ENCODE data around the gene PKP1. TPM values are rescaled to one million over a fixed set of nuclear protein-coding genes. Genes with fewer than 3 reads are reported as not detected.

Gene PKP1
- total RNA-seq, 2 donors from 2014 or later, result 0.18 to 0.44 TPM

DNA sequence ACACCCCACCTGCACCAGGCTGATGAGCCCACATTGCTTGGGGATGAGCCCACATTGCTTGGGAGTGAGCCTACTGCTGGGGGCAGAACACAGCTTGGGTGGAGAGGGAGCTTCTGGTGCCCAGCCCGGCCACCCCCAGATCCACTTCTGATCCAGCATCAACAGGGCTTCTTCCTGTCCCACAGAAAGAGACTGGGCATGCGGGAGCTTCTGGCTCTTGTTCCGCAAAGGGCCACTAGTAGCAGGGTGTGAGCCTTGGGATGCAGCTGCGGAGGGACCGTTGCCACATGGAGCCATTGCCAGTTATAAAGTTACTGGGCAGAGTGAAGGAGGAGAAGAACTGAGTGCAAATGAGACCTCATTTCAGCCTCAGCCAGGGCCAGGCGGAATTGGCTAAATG is 36.3 kb downstream of the PKP1 start:
- Histone ChIP-seq H3K4me1 (ENCODE audit: control insufficient read depth, insufficient read depth, low read length) (no peaks in the 10 kb centered on the region), H3K9me3 (ENCODE audit: control insufficient read depth, low read length) (no peaks in the 10 kb centered on the region), H3K27me3 (ENCODE audit: control insufficient read depth, insufficient read depth, low read length, poor library complexity, severe bottlenecking) (no peaks in the 10 kb centered on the region), H3K4me3 (ENCODE audit: low read length) (no peak overlapping the region), H3K27ac (ENCODE audit: low read depth, low read length) (no peak overlapping the region), H3K9ac (ENCODE audit: extremely low read depth, low read length, poor library complexity, severe bottlenecking) (no peak overlapping the region), H3K36me3 (ENCODE audit: control insufficient read depth, insufficient read depth, low read length) (no peaks in the 10 kb centered on the region)
- H3K36me3 Mint-ChIP-seq (ENCODE audit: low read depth), result no peaks in the 10 kb centered on the region
- TF ChIP-seq, protein P1, sequence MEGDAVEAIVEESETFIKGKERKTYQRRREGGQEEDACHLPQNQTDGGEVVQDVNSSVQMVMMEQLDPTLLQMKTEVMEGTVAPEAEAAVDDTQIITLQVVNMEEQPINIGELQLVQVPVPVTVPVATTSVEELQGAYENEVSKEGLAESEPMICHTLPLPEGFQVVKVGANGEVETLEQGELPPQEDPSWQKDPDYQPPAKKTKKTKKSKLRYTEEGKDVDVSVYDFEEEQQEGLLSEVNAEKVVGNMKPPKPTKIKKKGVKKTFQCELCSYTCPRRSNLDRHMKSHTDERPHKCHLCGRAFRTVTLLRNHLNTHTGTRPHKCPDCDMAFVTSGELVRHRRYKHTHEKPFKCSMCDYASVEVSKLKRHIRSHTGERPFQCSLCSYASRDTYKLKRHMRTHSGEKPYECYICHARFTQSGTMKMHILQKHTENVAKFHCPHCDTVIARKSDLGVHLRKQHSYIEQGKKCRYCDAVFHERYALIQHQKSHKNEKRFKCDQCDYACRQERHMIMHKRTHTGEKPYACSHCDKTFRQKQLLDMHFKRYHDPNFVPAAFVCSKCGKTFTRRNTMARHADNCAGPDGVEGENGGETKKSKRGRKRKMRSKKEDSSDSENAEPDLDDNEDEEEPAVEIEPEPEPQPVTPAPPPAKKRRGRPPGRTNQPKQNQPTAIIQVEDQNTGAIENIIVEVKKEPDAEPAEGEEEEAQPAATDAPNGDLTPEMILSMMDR (conservative IDR thresholded peaks at IDR 0.05), result no peak
- no peak overlapping the region for H3K4me3 Mint-ChIP-seq
- WGBS, 2 experiments (ENCODE audit: insufficient coverage in 1 of 2, insufficient read length in 1 of 2), result 93 to 97% methylated on average over 5 to 6 of the region's 6 CpGs
- DNase-seq, result no peak
- H3K4me1 Mint-ChIP-seq, result no peaks in the 10 kb centered on the region
- no peaks in the 10 kb centered on the region for H3K9me3 Mint-ChIP-seq
- no peak overlapping the region for H3K27ac Mint-ChIP-seq
- peaks cover 5% of the 10 kb centered on the region for H3K27me3 Mint-ChIP-seq (ENCODE audit: insufficient read depth)

DNA sequence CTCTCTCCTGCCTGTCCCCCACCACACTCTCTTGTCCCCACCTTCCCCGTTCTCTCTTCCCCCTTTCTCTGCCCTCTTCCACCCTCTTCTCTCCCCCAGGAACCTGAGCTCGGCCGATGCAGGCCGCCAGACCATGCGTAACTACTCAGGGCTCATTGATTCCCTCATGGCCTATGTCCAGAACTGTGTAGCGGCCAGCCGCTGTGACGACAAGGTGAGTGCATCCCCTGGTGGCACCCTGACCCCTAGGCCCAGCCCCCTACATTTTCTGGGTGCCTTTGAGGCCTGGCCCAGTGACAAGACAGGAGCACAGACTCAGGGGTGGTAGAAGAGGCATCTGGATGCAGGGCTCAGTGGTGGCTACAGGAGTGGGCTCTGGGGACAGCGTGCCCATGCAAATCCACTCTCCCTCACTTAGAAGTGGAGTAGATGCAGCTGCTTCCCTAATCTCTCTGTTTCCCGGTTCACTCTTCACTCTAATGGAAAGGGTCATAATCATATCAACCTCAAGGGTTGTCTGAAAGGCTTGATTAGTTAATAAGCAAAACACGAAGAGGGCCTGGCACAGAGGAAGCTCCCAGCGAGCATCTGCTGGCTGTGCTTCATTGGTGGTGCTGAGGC is 37.0 kb downstream of the PKP1 start:
- H3K27ac Mint-ChIP-seq, result no peak overlapping the region
- H3K4me3 Mint-ChIP-seq, result no peak overlapping the region
- H3K27me3 ChIP-seq (ENCODE audit: control insufficient read depth, insufficient read depth, low read length, poor library complexity, severe bottlenecking), result no peaks in the 10 kb centered on the region
- 91 to 97% methylated on average over 7 to 12 of the region's 12 CpGs for WGBS, 2 experiments (ENCODE audit: insufficient coverage in 1 of 2, insufficient read length in 1 of 2)
- H3K4me1 ChIP-seq (ENCODE audit: control insufficient read depth, insufficient read depth, low read length), result no peaks in the 10 kb centered on the region
- H3K9me3 Mint-ChIP-seq, result no peaks in the 10 kb centered on the region
- no peak overlapping the region for H3K9ac ChIP-seq (ENCODE audit: extremely low read depth, low read length, poor library complexity, severe bottlenecking)
- no peak overlapping the region for H3K27ac ChIP-seq (ENCODE audit: low read depth, low read length)
- H3K27me3 Mint-ChIP-seq (ENCODE audit: insufficient read depth), result peaks cover 5% of the 10 kb centered on the region
- TF ChIP-seq, protein P1 (conservative IDR thresholded peaks at IDR 0.05), result no peak
- no peaks in the 10 kb centered on the region for H3K4me1 Mint-ChIP-seq
- H3K9me3 ChIP-seq (ENCODE audit: control insufficient read depth, low read length), result no peaks in the 10 kb centered on the region
- no peaks in the 10 kb centered on the region for H3K36me3 ChIP-seq (ENCODE audit: control insufficient read depth, insufficient read depth, low read length)
- no peak overlapping the region for H3K4me3 ChIP-seq (ENCODE audit: low read length)
- H3K36me3 Mint-ChIP-seq (ENCODE audit: low read depth), result no peaks in the 10 kb centered on the region
- DNase-seq, result no peak

DNA sequence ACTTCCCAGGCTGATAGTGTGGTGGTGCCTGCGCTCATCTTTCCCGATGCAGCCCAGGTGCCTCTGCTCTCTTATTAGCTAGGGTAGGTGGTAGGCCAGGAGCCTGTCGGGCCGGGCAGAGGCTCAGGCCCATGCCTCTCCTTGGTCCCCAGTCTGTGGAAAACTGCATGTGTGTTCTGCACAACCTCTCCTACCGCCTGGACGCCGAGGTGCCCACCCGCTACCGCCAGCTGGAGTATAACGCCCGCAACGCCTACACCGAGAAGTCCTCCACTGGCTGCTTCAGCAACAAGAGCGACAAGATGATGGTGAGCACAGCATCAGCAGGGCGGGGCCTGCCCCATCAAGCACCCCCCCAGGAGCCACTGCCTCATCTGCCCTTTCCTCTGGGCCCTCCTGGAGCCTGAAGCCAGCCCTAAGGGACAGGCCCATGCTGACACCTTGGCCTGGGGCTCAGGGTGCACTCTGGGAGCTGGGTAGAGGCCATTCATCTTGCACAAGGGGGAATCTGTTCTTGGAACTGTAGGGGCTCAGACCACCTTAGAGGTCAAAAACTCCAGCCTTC is 38.6 kb downstream of the PKP1 start:
- no peaks in the 10 kb centered on the region for H3K4me1 ChIP-seq (ENCODE audit: control insufficient read depth, insufficient read depth, low read length)
- WGBS, 2 experiments (ENCODE audit: insufficient coverage in 1 of 2, insufficient read length in 1 of 2), result 77 to 88% methylated on average over 6 to 15 of the region's 15 CpGs
- no peak overlapping the region for H3K9ac ChIP-seq (ENCODE audit: extremely low read depth, low read length, poor library complexity, severe bottlenecking)
- no peaks in the 10 kb centered on the region for H3K36me3 ChIP-seq (ENCODE audit: control insufficient read depth, insufficient read depth, low read length)
- no peaks in the 10 kb centered on the region for H3K9me3 ChIP-seq (ENCODE audit: control insufficient read depth, low read length)
- Mint-ChIP-seq H3K27ac (no peak overlapping the region), H3K4me1 (no peaks in the 10 kb centered on the region), H3K4me3 (no peak overlapping the region), H3K27me3 (ENCODE audit: insufficient read depth) (peaks cover 9% of the 10 kb centered on the region), H3K9me3 (no peaks in the 10 kb centered on the region), H3K36me3 (ENCODE audit: low read depth) (no peaks in the 10 kb centered on the region)
- TF ChIP-seq, protein P1 (conservative IDR thresholded peaks at IDR 0.05), result no peak
- no peak overlapping the region for H3K4me3 ChIP-seq (ENCODE audit: low read length)
- DNase-seq, result no peak
- H3K27ac ChIP-seq (ENCODE audit: low read depth, low read length), result no peak overlapping the region
- no peaks in the 10 kb centered on the region for H3K27me3 ChIP-seq (ENCODE audit: control insufficient read depth, insufficient read depth, low read length, poor library complexity, severe bottlenecking)

Measured in endodermal cell (in vitro differentiated cells).